ENCODE results near the gene RHAG. TPM values are rescaled to one million over a fixed set of nuclear protein-coding genes. Genes with fewer than 3 reads are reported as not detected.

Gene RHAG
- total RNA-seq, 1 experiment from 2014 or later, result 0.31 TPM

GRCh38 chr6:49653942-49654341 lies 17.3 kb upstream of the RHAG start (continued):
- TF ChIP-seq, protein P1, sequence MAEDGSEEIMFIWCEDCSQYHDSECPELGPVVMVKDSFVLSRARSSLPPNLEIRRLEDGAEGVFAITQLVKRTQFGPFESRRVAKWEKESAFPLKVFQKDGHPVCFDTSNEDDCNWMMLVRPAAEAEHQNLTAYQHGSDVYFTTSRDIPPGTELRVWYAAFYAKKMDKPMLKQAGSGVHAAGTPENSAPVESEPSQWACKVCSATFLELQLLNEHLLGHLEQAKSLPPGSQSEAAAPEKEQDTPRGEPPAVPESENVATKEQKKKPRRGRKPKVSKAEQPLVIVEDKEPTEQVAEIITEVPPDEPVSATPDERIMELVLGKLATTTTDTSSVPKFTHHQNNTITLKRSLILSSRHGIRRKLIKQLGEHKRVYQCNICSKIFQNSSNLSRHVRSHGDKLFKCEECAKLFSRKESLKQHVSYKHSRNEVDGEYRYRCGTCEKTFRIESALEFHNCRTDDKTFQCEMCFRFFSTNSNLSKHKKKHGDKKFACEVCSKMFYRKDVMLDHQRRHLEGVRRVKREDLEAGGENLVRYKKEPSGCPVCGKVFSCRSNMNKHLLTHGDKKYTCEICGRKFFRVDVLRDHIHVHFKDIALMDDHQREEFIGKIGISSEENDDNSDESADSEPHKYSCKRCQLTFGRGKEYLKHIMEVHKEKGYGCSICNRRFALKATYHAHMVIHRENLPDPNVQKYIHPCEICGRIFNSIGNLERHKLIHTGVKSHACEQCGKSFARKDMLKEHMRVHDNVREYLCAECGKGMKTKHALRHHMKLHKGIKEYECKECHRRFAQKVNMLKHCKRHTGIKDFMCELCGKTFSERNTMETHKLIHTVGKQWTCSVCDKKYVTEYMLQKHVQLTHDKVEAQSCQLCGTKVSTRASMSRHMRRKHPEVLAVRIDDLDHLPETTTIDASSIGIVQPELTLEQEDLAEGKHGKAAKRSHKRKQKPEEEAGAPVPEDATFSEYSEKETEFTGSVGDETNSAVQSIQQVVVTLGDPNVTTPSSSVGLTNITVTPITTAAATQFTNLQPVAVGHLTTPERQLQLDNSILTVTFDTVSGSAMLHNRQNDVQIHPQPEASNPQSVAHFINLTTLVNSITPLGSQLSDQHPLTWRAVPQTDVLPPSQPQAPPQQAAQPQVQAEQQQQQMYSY (CRISPR knock-in tag; IDR thresholded peaks at IDR 0.05), result no peak
- TF ChIP-seq NR1H2 (CRISPR knock-in tag; IDR thresholded peaks at IDR 0.05) (no peak), JUN (CRISPR knock-in tag; IDR thresholded peaks at IDR 0.05) (no peak), ZSCAN18 (CRISPR knock-in tag; IDR thresholded peaks at IDR 0.05) (no peak), HMGA2 (CRISPR knock-in tag; IDR thresholded peaks at IDR 0.05) (no peak), FOXP1 (CRISPR knock-in tag; IDR thresholded peaks at IDR 0.05; ENCODE audit: borderline replicate concordance) (no peak), MXD4 (CRISPR knock-in tag; IDR thresholded peaks at IDR 0.05; ENCODE audit: borderline replicate concordance) (no peak)

GRCh38 chr6:49653438-49653837 lies 16.8 kb upstream of the RHAG start:
- POLR2A ChIA-PET, result no interaction called here
- Mint-ChIP-seq H3K36me3 (no peaks in the 10 kb centered on the region), H3K9me3 (no peaks in the 10 kb centered on the region), H3K27ac (no peak overlapping the region), H3K4me3 (no peak overlapping the region), H3K4me1 (no peaks in the 10 kb centered on the region), H3K27me3 (ENCODE audit: low read depth) (no peaks in the 10 kb centered on the region)
- DNase-seq (ENCODE audit: low spot score) (no peak), ATAC-seq (no peak)
- TF ChIP-seq TEAD4 (CRISPR knock-in tag; IDR thresholded peaks at IDR 0.05) (no peak), ATF3 (CRISPR knock-in tag; conservative IDR thresholded peaks at IDR 0.05) (no peak), PRRX2 (CRISPR knock-in tag; IDR thresholded peaks at IDR 0.05) (no peak), MYBL2 (CRISPR knock-in tag; IDR thresholded peaks at IDR 0.05) (no peak), FOXJ3 (CRISPR knock-in tag; IDR thresholded peaks at IDR 0.05; ENCODE audit: borderline replicate concordance) (no peak), SMAD3 (CRISPR knock-in tag; IDR thresholded peaks at IDR 0.05; ENCODE audit: borderline replicate concordance) (no peak), ELF4 (CRISPR knock-in tag; IDR thresholded peaks at IDR 0.05; ENCODE audit: low read depth) (no peak), CREB1 (CRISPR knock-in tag; IDR thresholded peaks at IDR 0.05) (no peak), ZBTB43 (CRISPR knock-in tag; IDR thresholded peaks at IDR 0.05) (no peak), JUN (CRISPR knock-in tag; IDR thresholded peaks at IDR 0.05) (no peak), ZNF317 (CRISPR knock-in tag; IDR thresholded peaks at IDR 0.05; ENCODE audit: borderline replicate concordance, low read depth) (no peak), TP53 (CRISPR knock-in tag; IDR thresholded peaks at IDR 0.05) (no peak), TCF7 (CRISPR knock-in tag; IDR thresholded peaks at IDR 0.05; ENCODE audit: low read depth) (no peak)
- TF ChIP-seq, protein P2, sequence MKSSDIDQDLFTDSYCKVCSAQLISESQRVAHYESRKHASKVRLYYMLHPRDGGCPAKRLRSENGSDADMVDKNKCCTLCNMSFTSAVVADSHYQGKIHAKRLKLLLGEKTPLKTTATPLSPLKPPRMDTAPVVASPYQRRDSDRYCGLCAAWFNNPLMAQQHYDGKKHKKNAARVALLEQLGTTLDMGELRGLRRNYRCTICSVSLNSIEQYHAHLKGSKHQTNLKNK (CRISPR knock-in tag; IDR thresholded peaks at IDR 0.05), result no peak
- TF ChIP-seq, protein P3, sequence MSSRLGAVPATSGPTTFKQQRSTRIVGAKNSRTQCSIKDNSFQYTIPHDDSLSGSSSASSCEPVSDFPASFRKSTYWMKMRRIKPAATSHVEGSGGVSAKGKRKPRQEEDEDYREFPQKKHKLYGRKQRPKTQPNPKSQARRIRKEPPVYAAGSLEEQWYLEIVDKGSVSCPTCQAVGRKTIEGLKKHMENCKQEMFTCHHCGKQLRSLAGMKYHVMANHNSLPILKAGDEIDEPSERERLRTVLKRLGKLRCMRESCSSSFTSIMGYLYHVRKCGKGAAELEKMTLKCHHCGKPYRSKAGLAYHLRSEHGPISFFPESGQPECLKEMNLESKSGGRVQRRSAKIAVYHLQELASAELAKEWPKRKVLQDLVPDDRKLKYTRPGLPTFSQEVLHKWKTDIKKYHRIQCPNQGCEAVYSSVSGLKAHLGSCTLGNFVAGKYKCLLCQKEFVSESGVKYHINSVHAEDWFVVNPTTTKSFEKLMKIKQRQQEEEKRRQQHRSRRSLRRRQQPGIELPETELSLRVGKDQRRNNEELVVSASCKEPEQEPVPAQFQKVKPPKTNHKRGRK (CRISPR knock-in tag; IDR thresholded peaks at IDR 0.05; ENCODE audit: borderline replicate concordance), result no peak
- CTCF ChIA-PET, result no interaction called here

All from WTC11 (cell line).